VCaP (cell line): ENCODE measurements around the gene TMEM114.

Experiments
- H3K27ac ChIP-seq: fragments of 450-650 bp; 2 replicates; pipeline ENCODE4 v1.5.1; 2017
- TF ChIP-seq, protein P1 (sequence below): fragments of 450-650 bp; conservative IDR thresholded peaks from 2 replicates; pipeline ENCODE4 v1.5.1; 2017; ENCODE audit warnings: mild to moderate bottlenecking, moderate library complexity

The TMEM114 gene

DNA sequence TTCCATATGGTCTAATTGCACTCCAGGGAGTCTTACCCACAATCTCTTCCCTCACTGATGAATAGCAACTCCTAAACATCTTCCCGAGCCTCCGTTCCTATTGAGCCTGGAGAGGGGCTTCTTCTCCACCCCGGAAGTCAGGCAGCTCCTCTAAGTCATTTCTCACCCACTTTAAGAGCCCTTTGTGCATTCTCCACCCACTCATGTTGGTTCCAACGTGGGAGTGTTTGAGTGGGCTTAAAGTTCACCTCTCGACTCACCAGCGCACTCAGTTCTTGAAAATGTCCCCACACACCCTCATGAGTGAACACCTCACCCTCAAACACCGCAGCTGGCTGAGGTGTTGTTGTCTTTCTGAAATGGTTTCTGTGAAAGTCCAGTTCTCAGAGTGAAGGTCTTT lies 67.6 kb downstream of the TMEM114 start:
- TF ChIP-seq, protein P1, sequence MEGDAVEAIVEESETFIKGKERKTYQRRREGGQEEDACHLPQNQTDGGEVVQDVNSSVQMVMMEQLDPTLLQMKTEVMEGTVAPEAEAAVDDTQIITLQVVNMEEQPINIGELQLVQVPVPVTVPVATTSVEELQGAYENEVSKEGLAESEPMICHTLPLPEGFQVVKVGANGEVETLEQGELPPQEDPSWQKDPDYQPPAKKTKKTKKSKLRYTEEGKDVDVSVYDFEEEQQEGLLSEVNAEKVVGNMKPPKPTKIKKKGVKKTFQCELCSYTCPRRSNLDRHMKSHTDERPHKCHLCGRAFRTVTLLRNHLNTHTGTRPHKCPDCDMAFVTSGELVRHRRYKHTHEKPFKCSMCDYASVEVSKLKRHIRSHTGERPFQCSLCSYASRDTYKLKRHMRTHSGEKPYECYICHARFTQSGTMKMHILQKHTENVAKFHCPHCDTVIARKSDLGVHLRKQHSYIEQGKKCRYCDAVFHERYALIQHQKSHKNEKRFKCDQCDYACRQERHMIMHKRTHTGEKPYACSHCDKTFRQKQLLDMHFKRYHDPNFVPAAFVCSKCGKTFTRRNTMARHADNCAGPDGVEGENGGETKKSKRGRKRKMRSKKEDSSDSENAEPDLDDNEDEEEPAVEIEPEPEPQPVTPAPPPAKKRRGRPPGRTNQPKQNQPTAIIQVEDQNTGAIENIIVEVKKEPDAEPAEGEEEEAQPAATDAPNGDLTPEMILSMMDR: no peak
- H3K27ac ChIP-seq: no peak overlapping the region

DNA sequence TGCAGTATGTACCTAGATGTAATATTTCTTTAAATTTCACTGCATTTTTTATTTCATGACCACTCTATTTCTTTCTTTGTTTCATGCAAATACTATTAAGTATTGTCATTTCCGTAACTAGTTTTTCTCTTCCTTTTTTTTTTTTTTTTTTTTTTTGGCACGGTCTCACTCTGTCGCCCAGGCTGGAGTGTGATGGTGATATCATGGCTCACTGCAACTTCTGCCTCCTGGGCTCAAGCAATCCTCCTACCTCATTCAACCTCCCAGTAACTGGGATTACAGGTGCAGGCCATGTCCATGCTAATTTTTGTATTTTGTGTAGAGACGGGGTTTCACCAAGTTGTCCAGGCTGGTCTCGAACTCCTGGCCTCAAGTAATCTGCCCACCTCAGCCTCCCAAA lies 70.7 kb downstream of the TMEM114 start:
- no peak overlapping the region for H3K27ac ChIP-seq
- TF ChIP-seq, protein P1: no peak
